ENCODE measurements around the gene PCYT1A. TPM values are rescaled to one million over a fixed set of nuclear protein-coding genes. Genes with fewer than 3 reads are reported as not detected.
A peak's percentile ranks its signal among the peaks of the same experiment; 100 is the strongest.
"Not testable (repeated sequence)": the region's sequence is repeated elsewhere in the genome, so short reads cannot be mapped to it uniquely, and the experiment has no call there.

The PCYT1A gene
- total and polyA plus RNA-seq, 12 donors = 21.0 to 121 (median 102) TPM

DNA sequence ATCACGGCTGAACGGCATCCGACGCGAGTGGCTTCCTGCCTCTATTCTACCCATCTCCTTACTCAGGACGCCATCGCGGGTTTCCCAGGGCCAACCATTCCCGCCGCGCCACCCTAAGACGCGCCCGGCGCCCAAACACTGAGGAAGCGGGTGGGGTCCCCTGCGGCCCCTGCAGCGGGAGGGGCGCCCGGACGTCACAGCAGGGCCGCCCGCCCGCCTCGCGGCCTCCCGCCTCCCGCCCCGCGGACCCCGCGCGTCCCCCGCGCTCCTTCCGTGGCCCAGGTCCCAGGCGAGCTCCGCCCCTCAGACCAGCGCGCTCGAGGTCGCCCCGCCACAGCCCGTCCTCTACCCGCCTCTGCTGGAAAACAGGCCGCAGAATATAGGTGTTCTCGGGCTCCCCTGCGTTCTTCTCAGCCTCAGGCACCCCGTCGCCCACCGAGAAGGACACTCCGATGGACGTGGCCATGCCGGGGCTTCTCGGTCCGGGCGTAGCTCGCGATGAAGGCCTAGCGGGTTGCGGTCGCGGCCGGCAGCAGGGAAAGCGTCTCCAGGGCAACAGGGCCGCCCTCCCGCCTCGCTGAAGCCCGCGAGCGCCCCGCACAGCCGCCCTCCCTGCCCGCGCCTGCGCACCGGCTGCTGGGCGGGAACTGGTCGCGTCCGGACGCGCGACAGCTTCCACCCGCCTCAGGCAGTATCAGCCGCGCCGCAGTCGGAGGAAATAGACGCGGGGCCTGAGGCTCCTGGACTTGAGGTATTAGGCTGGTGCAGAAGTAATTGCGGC, 30.4 kb upstream of the PCYT1A start, which contains the start of gene DYNLT2B:
TSS of gene DYNLT2B (minus strand) at position 554 of the 781 bp plus-strand sequence. CDS start at position 466, 88 bp downstream.
- Histone ChIP-seq H3K27ac (peak within 1 kb of the TSS; percentile 76 to 97 (median 93)), H3K27me3 (no peaks in the 10 kb centered on the region), H3K4me1 (peaks cover 0 to 16% (median 0%) of the 10 kb centered on the region in 9 donors), H3K4me3 (peak within 1 kb of the TSS; percentile 67 to 97 (median 88)), H3K36me3 (peaks cover 0 to 10% (median 0%) of the 10 kb centered on the region in 9 donors), H3K9me3 (no peaks in the 10 kb centered on the region)
- intact Hi-C loops (cut with DNase I) = loop anchor here in 2 of 10 donors (2.0 to 10.0 kb wide), 2 partner anchors 29 to 117 kb away; partner anchors contain the start of gene UBXN7 (in 1 of the 2)
- DNase-seq (peak; percentile 86 to 90), ATAC-seq (peak; percentile 98 to 99 (median 99))
- 0 to 1% methylated on average over 86 to 92 of the region's 92 CpGs for WGBS, 2 donors
- TF ChIP-seq CTCF (IDR thresholded peaks at IDR 0.05) = peak in 4 of 9 donors; percentile 13 to 31 (median 22)

DNA sequence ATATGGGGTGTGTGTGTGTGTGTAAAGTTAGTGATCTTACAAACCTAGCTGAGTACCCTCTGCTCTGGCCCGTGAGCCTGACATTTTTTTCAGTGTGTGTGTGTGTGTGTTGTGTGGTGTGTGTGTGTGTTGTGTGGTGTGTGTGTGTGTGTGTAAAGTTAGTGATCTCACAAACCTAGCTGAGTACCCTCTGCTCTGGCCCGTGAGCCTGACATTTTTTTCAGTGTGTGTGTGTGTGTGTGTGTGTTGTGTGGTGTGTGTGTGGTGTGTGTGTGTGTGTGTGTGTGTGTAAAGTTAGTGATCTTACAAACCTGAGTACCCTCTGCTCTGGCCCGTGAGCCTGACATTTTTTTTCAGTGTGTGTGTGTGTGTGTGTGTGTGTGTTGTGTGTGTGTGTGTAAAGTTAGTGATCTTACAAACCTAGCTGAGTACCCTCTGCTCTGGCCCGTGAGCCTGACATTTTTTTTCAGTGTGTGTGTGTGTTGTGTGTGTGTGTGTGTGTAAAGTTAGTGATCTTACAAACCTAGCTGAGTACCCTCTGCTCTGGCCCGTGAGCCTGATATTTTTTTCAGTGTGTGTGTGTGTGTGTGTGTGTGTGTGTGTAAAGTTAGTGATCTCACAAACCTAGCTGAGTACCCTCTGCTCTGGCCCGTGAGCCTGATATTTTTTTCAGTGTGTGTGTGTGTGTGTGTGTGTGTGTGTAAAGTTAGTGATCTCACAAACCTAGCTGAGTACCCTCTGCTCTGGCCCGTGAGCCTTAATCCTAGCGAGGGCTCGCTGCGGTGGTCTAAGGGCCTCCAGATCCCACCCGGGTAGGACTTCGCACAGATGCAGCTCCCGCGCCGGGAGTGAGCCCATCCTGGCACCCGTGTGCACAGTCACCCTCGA, 29.5 kb upstream of the PCYT1A start:
- ATAC-seq, DNase-seq, H3K9me3 ChIP-seq, H3K27me3 ChIP-seq: not testable (repeated sequence)
- Histone ChIP-seq H3K36me3 (peaks cover 0 to 10% (median 0%) of the 10 kb centered on the region in 9 donors), H3K4me3 (peak overlapping the region; percentile 67 to 97 (median 88)), H3K27ac (peak overlapping the region; percentile 76 to 97 (median 93)), H3K4me1 (peaks cover 0 to 16% (median 0%) of the 10 kb centered on the region in 9 donors)
- 14 to 15% methylated on average over 15 to 16 of the region's 17 CpGs for WGBS, 2 donors
- intact Hi-C loops (cut with DNase I) = loop anchor here in 1 of 10 donors (10.0 kb wide), 1 partner anchor 118 kb away; the partner anchor contains the start of gene UBXN7

GRCh38 chr3:196315821-196316220, 28.3 kb upstream of the PCYT1A start:
- TF ChIP-seq CTCF (IDR thresholded peaks at IDR 0.05) = no peak
- ATAC-seq = no peak
- Histone ChIP-seq H3K4me1 (peaks cover 0 to 12% (median 0%) of the 10 kb centered on the region in 9 donors), H3K27me3 (no peaks in the 10 kb centered on the region), H3K27ac (no peak overlapping the region), H3K4me3 (no peak overlapping the region), H3K9me3 (no peaks in the 10 kb centered on the region), H3K36me3 (peaks cover 0 to 10% (median 0%) of the 10 kb centered on the region in 9 donors)
- WGBS, 2 donors = 94 to 97% methylated on average over 1 of the region's 1 CpG
- intact Hi-C loops (cut with DNase I) = loop anchor here in 1 of 10 donors (10.0 kb wide), 1 partner anchor 119 kb away; the partner anchor contains the start of gene UBXN7
- DNase-seq = no peak

- Histone ChIP-seq H3K27me3 (no peaks in the 10 kb centered on the region), H3K4me1 (peaks cover 0 to 10% (median 0%) of the 10 kb centered on the region in 9 donors), H3K9me3 (no peaks in the 10 kb centered on the region), H3K27ac (no peak overlapping the region), H3K36me3 (peaks cover 0 to 10% (median 0%) of the 10 kb centered on the region in 9 donors), H3K4me3 (no peak overlapping the region)
- DNase-seq (no peak), ATAC-seq (no peak)
- intact Hi-C loops (cut with DNase I) = loop anchor here in 1 of 10 donors (10.0 kb wide), 1 partner anchor 120 kb away; the partner anchor contains the start of gene UBXN7
- TF ChIP-seq CTCF (IDR thresholded peaks at IDR 0.05) = no peak
- 96 to 98% methylated on average over 3 of the region's 3 CpGs for WGBS, 2 donors
These were observed 27.1 kb upstream of the PCYT1A start for GRCh38 chr3:196314597-196314996.

GRCh38 chr3:196314086-196314485, 26.6 kb upstream of the PCYT1A start:
- not testable (repeated sequence) for H3K4me1 ChIP-seq, DNase-seq, H3K27ac ChIP-seq, H3K4me3 ChIP-seq, H3K27me3 ChIP-seq, H3K9me3 ChIP-seq, ATAC-seq
- peaks cover 0 to 10% (median 0%) of the 10 kb centered on the region in 9 donors for H3K36me3 ChIP-seq
- intact Hi-C loops (cut with DNase I) = loop anchor here in 1 of 10 donors (10.0 kb wide), 1 partner anchor 121 kb away; the partner anchor contains the start of gene UBXN7
- WGBS, 2 donors = 83 to 86% methylated on average over 7 of the region's 7 CpGs

DNA sequence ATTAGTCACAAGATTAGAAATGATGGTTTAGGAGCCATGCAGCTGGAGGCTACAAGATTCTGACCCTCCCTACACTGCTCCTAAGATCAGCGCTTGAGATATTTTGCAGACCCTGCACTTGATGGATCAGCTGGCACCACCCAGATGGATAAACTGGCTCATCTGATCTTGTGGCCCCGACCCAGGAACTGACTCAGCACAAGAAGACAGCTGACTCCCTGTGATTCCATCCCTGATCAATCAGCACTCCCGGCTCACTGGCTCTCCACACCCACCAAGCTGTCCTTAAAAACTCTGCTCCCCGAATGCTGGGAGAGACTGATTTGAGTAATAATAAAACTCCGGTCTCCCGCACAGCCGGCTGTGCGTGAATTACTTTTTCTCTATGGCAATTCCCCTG, 15.4 kb upstream of the PCYT1A start:
- H3K9me3 ChIP-seq; DNase-seq; H3K4me1 ChIP-seq; H3K4me3 ChIP-seq; intact Hi-C loops (cut with DNase I); H3K27me3 ChIP-seq; H3K27ac ChIP-seq; ATAC-seq: not testable (repeated sequence)
- WGBS, 2 donors = 85 to 91% methylated on average over 7 to 8 of the region's 8 CpGs
- peaks cover 0 to 51% (median 0%) of the 10 kb centered on the region in 9 donors for H3K36me3 ChIP-seq

DNA sequence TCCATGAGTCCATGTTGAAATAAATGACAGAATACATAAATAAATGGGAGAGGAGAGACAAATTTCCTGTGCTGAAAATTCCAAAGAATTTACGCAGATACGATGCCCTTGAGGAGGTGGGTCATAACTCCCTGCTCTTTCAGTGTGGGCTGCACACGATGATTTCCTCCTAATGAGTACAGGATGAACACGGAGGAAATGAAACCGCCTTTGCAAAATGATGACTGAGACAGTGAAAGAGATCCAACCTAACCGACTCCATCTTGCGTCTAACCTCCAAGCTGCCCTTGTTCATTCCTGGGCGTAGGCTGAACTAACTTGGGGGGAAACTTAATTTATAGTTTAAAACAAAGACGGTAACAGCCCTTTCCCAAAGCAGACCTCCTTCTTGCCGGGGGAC, 15.0 kb upstream of the PCYT1A start:
- ATAC-seq; H3K27ac ChIP-seq; H3K4me1 ChIP-seq; DNase-seq; H3K27me3 ChIP-seq; H3K9me3 ChIP-seq; H3K4me3 ChIP-seq; intact Hi-C loops (cut with DNase I): not testable (repeated sequence)
- 68 to 69% methylated on average over 7 of the region's 10 CpGs for WGBS, 2 donors
- peaks cover 0 to 55% (median 0%) of the 10 kb centered on the region in 9 donors for H3K36me3 ChIP-seq
